Forelimb muscle (tissue), 1 donor: Measurements from ENCODE around the gene BTF3L4. TPM values are rescaled to one million over a fixed set of nuclear protein-coding genes. Genes with fewer than 3 reads are reported as not detected.

ENCODE experiments used
- DNase-seq: peaks from one replicate; pipeline ENCODE4 v3.0.0-alpha.2; 2013; ENCODE audit warnings: low read depth
- polyA plus RNA-seq: library from polyadenylated mRNA; unstranded; fragments of 120-200 nt; gene quantifications from one replicate; pipeline ENCODE4 v1.2.1, GENCODE V29; 2013; ENCODE audit not compliant: insufficient read length

The BTF3L4 gene
- polyA plus RNA-seq, 1 donor = 72.2 TPM

DNA sequence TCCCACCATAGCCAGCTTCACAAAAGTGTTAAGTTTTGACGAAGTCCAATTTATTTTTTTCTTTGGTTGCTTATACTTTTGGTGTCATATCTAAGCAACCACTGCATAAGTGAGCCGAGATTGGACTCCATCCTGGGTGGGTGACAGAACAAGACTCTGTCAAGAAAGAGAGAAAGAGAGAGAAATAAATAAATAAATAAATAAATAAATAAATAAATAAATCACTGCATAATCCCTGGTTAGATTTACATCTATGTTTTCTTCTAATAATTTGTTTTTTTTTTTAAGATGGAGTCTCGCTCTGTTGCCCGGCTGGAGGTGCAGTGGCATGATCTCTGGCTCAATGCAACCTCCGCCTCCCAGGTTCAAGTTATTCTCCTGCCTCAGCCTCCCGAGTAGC is 67.5 kb downstream of the BTF3L4 start:
- DNase-seq = no peak

DNA sequence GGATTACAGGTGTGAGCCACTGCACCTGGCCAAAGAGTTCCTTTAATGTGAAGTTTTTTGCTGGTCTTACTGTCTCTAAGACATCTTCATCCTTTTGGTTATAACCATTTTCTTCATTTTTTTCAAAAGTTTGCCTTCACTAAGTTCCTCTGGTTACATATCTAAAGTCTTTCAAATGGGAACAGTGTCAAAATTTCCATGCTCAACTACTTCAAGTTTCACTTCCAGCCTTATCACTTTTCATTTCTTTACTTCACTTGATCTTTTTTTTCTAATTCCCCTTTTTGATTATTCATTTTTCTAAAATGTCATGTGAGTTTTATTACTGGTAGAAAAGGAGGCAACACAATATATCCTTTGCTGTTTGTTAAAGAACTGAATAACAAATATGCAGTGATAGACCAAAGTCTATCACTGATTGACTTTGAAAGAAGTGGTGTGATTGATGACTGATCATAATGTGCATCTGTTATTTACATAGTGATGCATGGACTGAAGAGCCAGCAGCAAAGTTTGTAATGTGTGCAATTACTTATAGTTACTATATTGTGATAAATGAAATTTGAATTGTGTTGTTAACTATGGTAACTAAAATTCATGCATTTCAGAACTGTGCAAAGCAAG is 69.8 kb downstream of the BTF3L4 start:
- DNase-seq = no peak

GRCh38 chr1:52127181-52128180 is 71.4 kb downstream of the BTF3L4 start:
- no peak for DNase-seq

DNA sequence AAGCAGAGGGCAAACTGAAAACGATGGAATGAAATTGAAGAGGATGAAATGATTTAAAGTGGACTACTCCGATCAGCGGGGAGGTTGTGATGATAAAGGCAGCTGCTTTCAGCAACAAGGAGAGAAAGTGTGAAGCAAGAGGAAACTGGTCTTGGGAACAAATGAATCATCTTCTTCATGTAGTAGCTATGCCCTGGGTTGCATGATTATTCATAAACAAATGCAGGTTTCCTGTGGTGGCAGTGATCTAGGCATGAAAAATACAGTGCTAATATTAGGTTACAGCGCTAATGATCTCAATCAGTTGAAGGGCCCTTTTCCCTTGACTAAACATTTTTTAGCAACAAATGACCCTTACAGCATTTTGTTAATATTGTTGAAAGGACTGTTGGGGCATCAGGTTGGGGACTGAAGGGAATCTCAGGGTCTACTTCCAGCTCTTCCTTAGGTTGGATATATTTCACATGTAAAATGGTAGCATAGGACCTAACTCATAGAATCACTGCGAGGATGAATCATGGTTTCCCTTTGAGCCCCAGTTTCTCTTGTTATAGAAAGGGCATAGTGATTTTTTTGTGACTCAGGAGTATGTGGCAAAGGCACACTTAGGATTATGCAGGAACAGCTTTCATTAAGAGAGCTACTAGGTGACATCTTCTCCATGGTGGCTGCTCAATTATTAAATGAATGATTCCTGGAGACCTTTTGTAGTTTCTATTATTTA is 83.9 kb downstream of the BTF3L4 start:
- no peak for DNase-seq

Other genes starting within 250 kb of the BTF3L4 start
- 137 TPM for gene NRDC, start 177.6 kb upstream of the BTF3L4 start, polyA plus RNA-seq
- 0.15 TPM for gene RAB3B, start 65.6 kb upstream of the BTF3L4 start, polyA plus RNA-seq
- gene KTI12, start 22.5 kb upstream of the BTF3L4 start, polyA plus RNA-seq = 2.8 TPM
- gene TXNDC12, start 1.1 kb upstream of the BTF3L4 start, polyA plus RNA-seq = 35.5 TPM
- 19.8 TPM for gene ZFYVE9, start 85.8 kb downstream of the BTF3L4 start, polyA plus RNA-seq